Right forelimb (tissue), 1 donor: ENCODE results near the gene SPINK6.

Experiments used
- DNase-seq: peaks from one replicate; pipeline ENCODE4 v3.0.0-alpha.2; 2018

The SPINK6 gene

DNA sequence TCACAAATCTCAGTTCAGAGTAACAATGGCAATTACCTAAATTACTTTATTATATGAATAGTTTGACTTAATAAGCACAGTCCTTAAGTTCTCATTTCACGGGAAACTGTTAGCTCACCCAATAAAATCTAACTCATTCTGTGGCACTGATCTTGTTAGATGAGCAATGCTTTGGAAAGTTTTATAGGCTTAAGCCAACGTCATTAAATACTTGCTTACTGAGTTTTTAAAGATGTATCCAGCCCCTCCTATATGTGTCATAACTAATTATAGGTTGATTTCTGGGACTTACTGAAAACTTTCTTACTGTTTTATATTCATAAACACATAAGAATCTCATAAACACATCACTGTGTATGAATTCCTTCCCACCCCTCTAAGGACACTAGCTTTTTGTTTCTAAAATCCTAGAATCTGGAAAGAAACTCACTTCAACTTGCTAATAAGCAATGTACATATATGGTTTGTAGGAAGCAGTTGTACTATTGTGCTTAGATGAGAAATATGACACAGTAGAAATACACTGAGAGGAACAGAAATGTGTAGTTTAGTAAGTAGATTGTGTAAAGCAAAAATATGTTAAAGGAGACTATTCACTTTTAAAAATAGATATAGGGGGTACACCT is 21.4 kb downstream of the SPINK6 start:
- no peak for DNase-seq

DNA sequence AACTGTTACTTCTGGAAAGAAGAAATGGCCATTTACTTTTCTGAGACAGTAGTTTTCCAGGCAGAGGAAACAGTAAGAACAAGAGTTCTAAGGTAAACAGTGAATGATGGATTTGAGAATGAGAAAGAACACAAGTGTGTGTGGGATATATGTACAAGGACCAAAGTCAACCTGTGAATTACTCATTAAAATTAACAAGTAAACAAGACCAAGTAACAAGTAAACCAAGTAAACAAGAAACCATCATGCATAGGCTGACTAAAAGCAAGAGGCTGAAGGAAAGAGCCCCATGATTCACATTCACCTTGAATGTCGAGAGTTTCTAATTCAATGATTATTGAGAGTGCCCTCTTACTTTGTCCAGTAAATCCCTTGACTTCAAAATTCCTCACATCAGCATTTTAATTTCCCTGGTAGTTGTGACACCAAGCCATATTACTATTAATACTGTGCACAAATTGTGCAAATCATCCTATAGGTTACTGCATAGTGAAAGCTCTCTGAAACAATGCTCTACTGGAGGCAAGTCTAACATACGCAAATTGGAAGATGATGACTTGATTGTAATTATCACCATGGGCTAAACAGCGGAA is 25.6 kb downstream of the SPINK6 start:
- no peak for DNase-seq

DNA sequence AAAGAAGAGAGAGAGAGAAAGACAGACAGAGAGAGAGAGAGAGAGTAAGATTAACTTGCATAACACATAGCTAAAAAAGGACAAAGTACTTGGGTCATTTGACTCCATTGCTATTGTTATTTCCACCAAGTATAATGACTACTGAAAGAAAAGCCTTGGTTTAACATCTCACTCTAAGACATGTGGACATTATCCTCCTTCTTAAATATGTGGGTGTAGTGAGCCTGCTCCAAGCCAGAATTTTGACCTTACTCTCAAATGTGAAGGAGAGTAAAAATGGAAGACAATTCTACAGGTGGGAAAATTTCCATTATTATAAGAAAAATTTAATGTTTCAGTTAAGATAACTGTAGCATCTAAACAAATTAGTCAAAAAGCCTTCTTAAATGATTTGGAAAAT is 27.0 kb downstream of the SPINK6 start:
- no peak for DNase-seq

DNA sequence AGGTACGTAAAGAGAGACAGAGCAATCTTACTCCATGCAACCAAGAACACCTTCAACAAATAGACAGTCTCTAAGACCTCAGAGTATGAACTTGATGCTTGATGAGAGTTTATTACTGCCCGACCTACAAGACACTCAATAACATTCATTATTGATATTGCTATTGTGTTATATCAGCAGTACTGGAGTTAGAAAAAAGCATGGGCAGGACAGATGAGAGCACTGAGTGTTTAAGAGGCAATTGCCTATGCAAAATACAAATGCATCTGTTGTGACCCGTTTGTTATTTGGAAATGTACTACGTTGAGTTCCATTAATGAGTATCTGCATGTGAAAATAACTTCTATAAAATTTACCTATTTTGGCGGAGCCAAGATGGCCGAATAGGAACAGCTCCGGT is 27.4 kb downstream of the SPINK6 start:
- DNase-seq: no peak

DNA sequence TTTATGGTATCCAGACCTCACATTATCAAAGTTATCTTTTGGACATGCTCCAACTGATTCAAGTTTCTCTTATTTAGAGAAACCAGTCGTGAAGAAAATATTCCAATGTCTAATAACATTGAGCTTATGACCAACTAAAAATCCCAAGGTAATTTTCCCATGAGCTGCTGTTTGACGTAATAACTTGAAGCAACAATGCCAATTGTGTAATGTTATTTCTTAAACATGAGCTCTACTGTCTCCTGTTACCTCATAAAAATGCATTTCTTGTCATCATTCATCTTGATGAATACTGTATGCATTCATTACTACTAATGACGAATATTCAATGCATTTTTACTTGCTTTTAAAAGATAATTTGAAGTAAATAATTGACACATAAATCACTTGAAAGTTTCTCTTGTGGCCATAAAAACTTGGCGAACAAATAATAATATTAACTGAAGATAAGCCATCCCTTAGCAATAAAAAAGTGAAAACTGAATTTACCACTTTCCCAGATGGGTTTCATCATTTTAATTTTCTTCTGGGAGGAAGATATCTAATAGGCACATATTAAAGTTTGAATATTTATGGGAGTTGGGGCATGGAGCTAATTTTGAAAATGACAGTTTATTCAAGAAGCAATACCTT is 35.1 kb downstream of the SPINK6 start:
- DNase-seq: no peak

DNA sequence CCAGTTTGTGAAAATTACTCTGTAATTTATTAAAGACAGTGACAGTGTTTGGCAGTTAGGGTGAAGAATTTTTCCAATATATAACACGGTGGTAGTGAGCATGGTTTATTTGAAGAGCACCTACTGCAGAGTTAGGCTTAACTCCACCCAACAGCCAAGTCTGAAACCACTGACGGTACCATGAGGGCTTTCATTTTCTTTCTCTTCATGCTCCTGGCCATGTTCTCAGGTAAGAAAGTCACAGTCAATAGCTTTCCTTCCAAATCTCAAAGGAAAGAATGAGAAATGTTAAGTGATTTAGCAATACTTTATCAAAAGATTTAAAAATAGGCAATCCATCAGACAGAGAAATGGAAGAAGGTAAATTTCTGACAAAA is 35.6 kb downstream of the SPINK6 start, which contains the start of gene MARCOL:
Gene MARCOL (plus strand): TSS at position 108 of the 377 bp plus-strand sequence. CDS start 73 bp downstream, at position 181.
- no peak for DNase-seq

DNA sequence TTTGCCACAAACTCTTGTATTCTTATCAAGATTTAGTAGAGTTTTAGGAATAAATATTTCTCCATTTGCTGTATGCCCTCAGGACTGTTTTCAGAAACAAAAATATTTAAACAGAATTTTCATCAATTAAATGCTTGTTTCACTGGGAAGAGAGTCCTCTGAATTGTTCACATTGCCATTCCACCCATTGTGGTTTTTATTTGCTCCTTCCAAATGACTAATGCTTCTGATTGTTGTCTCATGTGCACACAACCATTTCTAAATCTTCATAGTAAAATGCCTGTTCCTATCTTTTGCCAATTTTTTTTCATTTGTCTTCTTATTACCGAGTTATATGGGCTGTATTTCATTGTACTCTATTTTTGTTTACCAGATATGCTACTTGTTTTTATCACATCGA is 46.1 kb downstream of the SPINK6 start:
- no peak for DNase-seq

DNA sequence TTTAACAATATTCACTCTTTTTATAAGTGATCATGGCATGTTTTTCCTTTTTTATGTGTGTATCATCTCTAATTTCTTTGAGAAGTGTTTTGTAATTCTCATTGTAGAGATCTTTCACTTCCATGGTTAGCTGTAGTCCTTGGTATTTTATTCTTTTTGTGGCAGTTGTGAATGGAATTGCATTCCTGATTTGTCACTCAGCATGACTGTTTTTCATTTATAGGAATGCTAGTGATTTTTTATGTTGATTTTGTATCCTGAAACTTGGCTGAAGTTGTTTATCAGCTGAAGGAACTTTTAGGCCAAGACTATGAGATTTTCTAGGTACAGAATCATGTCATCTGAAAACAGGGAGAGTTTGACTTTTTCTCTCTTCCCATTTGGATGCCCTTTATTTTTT is 52.6 kb downstream of the SPINK6 start:
- no peak for DNase-seq

DNA sequence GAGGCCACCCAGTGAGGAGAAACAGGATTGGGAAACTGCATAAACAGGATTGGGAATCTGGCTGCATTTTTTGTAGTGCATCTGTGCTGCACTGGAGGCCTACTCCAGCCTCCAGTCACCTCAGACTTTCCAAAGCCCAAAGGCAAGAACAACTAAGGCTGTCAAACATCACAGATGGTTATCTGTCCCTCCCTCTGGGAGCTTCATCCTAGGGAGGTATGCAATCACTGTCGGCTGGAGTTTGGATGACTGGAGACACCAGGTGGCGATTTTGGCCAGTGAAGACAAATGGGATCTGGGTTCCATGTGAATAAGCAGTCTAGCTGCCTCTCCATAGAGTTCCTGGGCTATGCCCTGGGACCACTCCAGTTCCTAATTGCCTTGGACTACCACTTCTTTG is 56.4 kb downstream of the SPINK6 start:
- DNase-seq: no peak

DNA sequence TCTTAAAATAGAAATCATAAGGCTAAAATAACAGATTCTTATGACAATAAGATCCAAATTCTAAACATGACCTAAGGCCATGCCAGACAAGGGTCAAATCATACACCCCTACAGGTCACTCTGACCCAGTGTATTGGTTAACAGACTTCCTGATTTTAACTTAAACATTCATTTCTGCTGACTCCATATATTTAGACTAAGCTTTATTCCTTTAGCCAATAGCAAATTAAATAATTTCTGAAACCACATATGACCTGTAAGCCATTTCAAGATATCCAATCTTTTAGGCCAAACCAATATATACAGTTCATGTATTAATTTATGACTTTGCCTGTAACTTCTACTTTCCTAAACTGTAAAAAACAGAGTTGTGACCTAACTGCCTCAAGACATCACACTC is 58.4 kb downstream of the SPINK6 start:
- no peak for DNase-seq
